ENCODE measurements around the gene MEIOB.

Gene MEIOB

GRCh38 chr16:1830213-1830612 lies 41.8 kb downstream of the MEIOB start:
- no peak for TF ChIP-seq CTCF (IDR thresholded peaks at IDR 0.05; ENCODE audit: control insufficient read depth, extremely low read depth, insufficient read depth)
- H3K4me3 ChIP-seq (ENCODE audit: low read depth, low read length): no peak overlapping the region
- no peak for DNase-seq (ENCODE audit: low read depth)

- no peak for DNase-seq (ENCODE audit: low read depth)
- TF ChIP-seq CTCF (IDR thresholded peaks at IDR 0.05; ENCODE audit: control insufficient read depth, extremely low read depth, insufficient read depth): no peak
- H3K4me3 ChIP-seq (ENCODE audit: low read depth, low read length): peak overlapping the region; percentile 72
These were observed 43.1 kb downstream of the MEIOB start for GRCh38 chr16:1828645-1829410.

- H3K4me3 ChIP-seq (ENCODE audit: low read depth, low read length): peak within 1 kb of the TSS; percentile 72
- DNase-seq (ENCODE audit: low read depth): peak; percentile 85
- no peak for TF ChIP-seq CTCF (IDR thresholded peaks at IDR 0.05; ENCODE audit: control insufficient read depth, extremely low read depth, insufficient read depth)
These were observed 45.0 kb downstream of the MEIOB start, which contains the start of the genes FAHD1 and HAGH for GRCh38 chr16:1826691-1827573. Gene FAHD1, plus strand, starts transcription at chr16:1827206. Its CDS starts 33 bp downstream, at chr16:1827239. Gene HAGH, minus strand, starts transcription at chr16:1826825. Its CDS starts 38 bp downstream, at chr16:1826787.

GRCh38 chr16:1825864-1826690 lies 45.9 kb downstream of the MEIOB start:
- TF ChIP-seq CTCF (IDR thresholded peaks at IDR 0.05; ENCODE audit: control insufficient read depth, extremely low read depth, insufficient read depth): no peak
- no peak for DNase-seq (ENCODE audit: low read depth)
- peak overlapping the region; percentile 72 for H3K4me3 ChIP-seq (ENCODE audit: low read depth, low read length)

GRCh38 chr16:1825381-1825863 lies 46.5 kb downstream of the MEIOB start:
- DNase-seq (ENCODE audit: low read depth): no peak
- TF ChIP-seq CTCF (IDR thresholded peaks at IDR 0.05; ENCODE audit: control insufficient read depth, extremely low read depth, insufficient read depth): no peak
- H3K4me3 ChIP-seq (ENCODE audit: low read depth, low read length): peak overlapping the region; percentile 72

GRCh38 chr16:1823821-1824220 lies 48.1 kb downstream of the MEIOB start:
- DNase-seq (ENCODE audit: low read depth): no peak
- TF ChIP-seq CTCF (IDR thresholded peaks at IDR 0.05; ENCODE audit: control insufficient read depth, extremely low read depth, insufficient read depth): 0 out of 2 replicates have a peak, but pooled peaks have one; percentile 4
- H3K4me3 ChIP-seq (ENCODE audit: low read depth, low read length): no peak overlapping the region

Data from LNCaP clone FGC (cell line).